Activated CD4-positive, alpha-beta memory T cell treated with anti-CD3 and anti-CD28 coated beads, Interleukin-2, amount 10 ng/mL, durations not matched to agents 7 days and 5 days (primary cell): ENCODE results near the gene INHBB. TPM values are rescaled to one million over a fixed set of nuclear protein-coding genes. Genes with fewer than 3 reads are reported as not detected.

Experiments used
- CTCF ChIA-PET: fragments of 350-600 bp; sonication (Branson Sonifier 250); formaldehyde crosslinking; loops from one replicate; lab custom pipeline; 2021; ENCODE audit warnings: antibody characterized with exemption, inconsistent platforms; lab: Charles Lee
- POLR2A ChIA-PET: fragments of 350-600 bp; sonication (Branson Sonifier 250); formaldehyde crosslinking; loops from one replicate; lab custom pipeline; 2021; ENCODE audit warnings: antibody characterized with exemption; lab: Charles Lee
- DNase-seq: peaks from one replicate; pipeline ENCODE4 v3.0.0-alpha.2; 2020
- H3K27ac Mint-ChIP-seq: one replicate; pipeline ENCODE4 v1.8.0; 2021; ENCODE audit warnings: mild to moderate bottlenecking, mixed read lengths
- H3K27me3 Mint-ChIP-seq: one replicate; pipeline ENCODE4 v1.8.0; 2021; ENCODE audit warnings: mixed read lengths
- H3K36me3 Mint-ChIP-seq: one replicate; pipeline ENCODE4 v1.8.0; 2021; ENCODE audit warnings: low read depth, mixed read lengths
- H3K4me1 Mint-ChIP-seq: one replicate; pipeline ENCODE4 v1.8.0; 2021; ENCODE audit warnings: mixed read lengths
- H3K4me3 Mint-ChIP-seq: one replicate; pipeline ENCODE4 v1.8.0; 2021; ENCODE audit warnings: mild to moderate bottlenecking, mixed read lengths
- H3K9me3 Mint-ChIP-seq: one replicate; pipeline ENCODE4 v1.8.0; 2021; ENCODE audit warnings: mixed read lengths
- total RNA-seq, 2 experiments: library from RNA; stranded (reverse); gene quantifications; one replicate each; pipeline ENCODE4 v1.2.3, GENCODE V29; 2021

Gene INHBB
- total RNA-seq, 2 experiments from 2014 or later = not detected

- CTCF ChIA-PET = interaction anchor here (0.7 kb wide), 1 partner anchor 12 kb away, joined by 3 read pairs; no protein-coding TSS in a partner anchor
- POLR2A ChIA-PET = no interaction called here
These were observed 9.2 kb downstream of the INHBB start for GRCh38 chr2:120354935-120355779.

GRCh38 chr2:120355780-120356266, 9.9 kb downstream of the INHBB start:
- ChIA-PET POLR2A (no interaction called here), CTCF (no interaction called here)
- H3K4me3 Mint-ChIP-seq = no peak overlapping the region
- peaks cover 6% of the 10 kb centered on the region for H3K27me3 Mint-ChIP-seq
- no peaks in the 10 kb centered on the region for H3K9me3 Mint-ChIP-seq
- no peak overlapping the region for H3K27ac Mint-ChIP-seq
- DNase-seq = no peak
- H3K36me3 Mint-ChIP-seq = no peaks in the 10 kb centered on the region
- no peaks in the 10 kb centered on the region for H3K4me1 Mint-ChIP-seq

More at GRCh38 chr2:120354935-120355779, 9.2 kb downstream of the INHBB start:
- Mint-ChIP-seq H3K4me1 (no peaks in the 10 kb centered on the region), H3K27me3 (peaks cover 9% of the 10 kb centered on the region), H3K4me3 (no peak overlapping the region), H3K36me3 (no peaks in the 10 kb centered on the region), H3K9me3 (no peaks in the 10 kb centered on the region), H3K27ac (no peak overlapping the region)
- DNase-seq = no peak

GRCh38 chr2:120357768-120358167, 11.8 kb downstream of the INHBB start:
- Mint-ChIP-seq H3K27me3 (peaks cover 3% of the 10 kb centered on the region), H3K36me3 (no peaks in the 10 kb centered on the region), H3K4me3 (no peak overlapping the region), H3K4me1 (no peaks in the 10 kb centered on the region), H3K27ac (no peak overlapping the region), H3K9me3 (no peaks in the 10 kb centered on the region)
- POLR2A ChIA-PET = no interaction called here
- no peak for DNase-seq
- CTCF ChIA-PET = no interaction called here

GRCh38 chr2:120358734-120359465, 13.0 kb downstream of the INHBB start:
- no peaks in the 10 kb centered on the region for H3K36me3 Mint-ChIP-seq
- no peak overlapping the region for H3K27ac Mint-ChIP-seq
- H3K4me1 Mint-ChIP-seq = no peaks in the 10 kb centered on the region
- no peak overlapping the region for H3K4me3 Mint-ChIP-seq
- DNase-seq = no peak
- ChIA-PET CTCF (no interaction called here), POLR2A (no interaction called here)
- H3K9me3 Mint-ChIP-seq = no peaks in the 10 kb centered on the region
- H3K27me3 Mint-ChIP-seq = peaks cover 3% of the 10 kb centered on the region

GRCh38 chr2:120360307-120360855, 14.4 kb downstream of the INHBB start:
- CTCF ChIA-PET = no interaction called here
- Mint-ChIP-seq H3K27me3 (peaks cover 1% of the 10 kb centered on the region), H3K4me1 (no peaks in the 10 kb centered on the region), H3K36me3 (no peaks in the 10 kb centered on the region), H3K4me3 (no peak overlapping the region), H3K9me3 (no peaks in the 10 kb centered on the region), H3K27ac (no peak overlapping the region)
- no peak for DNase-seq
- POLR2A ChIA-PET = no interaction called here

DNA sequence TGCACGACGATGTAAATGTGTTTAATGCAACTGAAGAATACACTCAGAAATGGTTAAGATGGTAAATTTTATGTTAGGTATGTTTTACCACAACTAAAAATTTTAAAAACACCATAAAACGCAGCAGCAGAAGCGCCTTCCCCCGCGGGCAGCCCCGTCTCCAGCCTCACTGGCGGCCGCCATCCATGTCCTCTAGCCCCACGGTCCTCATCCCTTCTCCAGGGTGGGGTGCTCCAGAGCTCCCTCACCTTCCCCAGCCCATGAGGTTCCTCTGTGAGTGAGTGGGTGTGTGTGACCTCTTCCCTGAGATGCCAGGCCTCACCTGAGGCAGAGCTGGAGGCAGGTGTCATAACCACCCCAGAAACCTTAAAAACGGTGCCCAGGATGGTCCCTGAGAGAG, 17.0 kb downstream of the INHBB start:
- H3K4me1 Mint-ChIP-seq = no peaks in the 10 kb centered on the region
- DNase-seq = no peak
- H3K9me3 Mint-ChIP-seq = no peaks in the 10 kb centered on the region
- CTCF ChIA-PET = no interaction called here
- POLR2A ChIA-PET = no interaction called here
- no peak overlapping the region for H3K4me3 Mint-ChIP-seq
- no peak overlapping the region for H3K27ac Mint-ChIP-seq
- H3K36me3 Mint-ChIP-seq = no peaks in the 10 kb centered on the region
- H3K27me3 Mint-ChIP-seq = peaks cover 4% of the 10 kb centered on the region

- CTCF ChIA-PET = no interaction called here
- Mint-ChIP-seq H3K4me1 (no peaks in the 10 kb centered on the region), H3K4me3 (no peak overlapping the region), H3K27me3 (peaks cover 14% of the 10 kb centered on the region), H3K9me3 (no peaks in the 10 kb centered on the region), H3K36me3 (no peaks in the 10 kb centered on the region), H3K27ac (no peak overlapping the region)
- POLR2A ChIA-PET = no interaction called here
- no peak for DNase-seq
These were observed 19.4 kb downstream of the INHBB start for GRCh38 chr2:120365236-120365793.

GRCh38 chr2:120366698-120367097, 20.8 kb downstream of the INHBB start:
- ChIA-PET CTCF (no interaction called here), POLR2A (no interaction called here)

GRCh38 chr2:120367221-120367620, 21.3 kb downstream of the INHBB start:
- ChIA-PET CTCF (no interaction called here), POLR2A (no interaction called here)
- Mint-ChIP-seq H3K9me3 (no peaks in the 10 kb centered on the region), H3K27me3 (peaks cover 19% of the 10 kb centered on the region), H3K27ac (no peak overlapping the region), H3K4me3 (no peak overlapping the region), H3K36me3 (no peaks in the 10 kb centered on the region), H3K4me1 (no peaks in the 10 kb centered on the region)
- DNase-seq = no peak

More at GRCh38 chr2:120366698-120367097, 20.8 kb downstream of the INHBB start:
- Mint-ChIP-seq H3K27ac (no peak overlapping the region), H3K9me3 (no peaks in the 10 kb centered on the region), H3K4me1 (no peaks in the 10 kb centered on the region), H3K4me3 (no peak overlapping the region), H3K27me3 (peaks cover 19% of the 10 kb centered on the region), H3K36me3 (no peaks in the 10 kb centered on the region)
- no peak for DNase-seq

DNA sequence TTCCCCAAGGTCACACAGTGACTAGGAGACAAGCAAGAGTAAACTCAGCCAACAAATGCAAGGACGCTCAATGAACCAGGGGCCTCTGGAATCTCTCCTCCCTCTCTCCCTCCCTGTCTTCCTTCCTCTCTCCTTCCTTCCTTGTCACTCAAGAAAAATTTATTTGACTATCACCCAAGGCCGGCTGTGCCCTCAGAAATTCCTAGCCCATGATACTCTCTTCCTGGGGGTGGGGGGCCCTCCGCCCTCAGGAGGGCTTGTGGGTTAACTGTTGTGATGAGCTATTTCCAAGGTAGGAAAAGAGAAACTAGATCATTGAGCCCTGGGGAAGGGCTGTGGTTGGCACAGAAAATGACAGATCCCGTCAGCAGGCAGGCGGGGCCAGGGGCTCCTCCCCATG, 21.7 kb downstream of the INHBB start:
- no peaks in the 10 kb centered on the region for H3K36me3 Mint-ChIP-seq
- no peak overlapping the region for H3K4me3 Mint-ChIP-seq
- H3K27me3 Mint-ChIP-seq = peaks cover 19% of the 10 kb centered on the region
- POLR2A ChIA-PET = no interaction called here
- no peak for DNase-seq
- no peaks in the 10 kb centered on the region for H3K4me1 Mint-ChIP-seq
- no peak overlapping the region for H3K27ac Mint-ChIP-seq
- CTCF ChIA-PET = no interaction called here
- H3K9me3 Mint-ChIP-seq = no peaks in the 10 kb centered on the region

DNA sequence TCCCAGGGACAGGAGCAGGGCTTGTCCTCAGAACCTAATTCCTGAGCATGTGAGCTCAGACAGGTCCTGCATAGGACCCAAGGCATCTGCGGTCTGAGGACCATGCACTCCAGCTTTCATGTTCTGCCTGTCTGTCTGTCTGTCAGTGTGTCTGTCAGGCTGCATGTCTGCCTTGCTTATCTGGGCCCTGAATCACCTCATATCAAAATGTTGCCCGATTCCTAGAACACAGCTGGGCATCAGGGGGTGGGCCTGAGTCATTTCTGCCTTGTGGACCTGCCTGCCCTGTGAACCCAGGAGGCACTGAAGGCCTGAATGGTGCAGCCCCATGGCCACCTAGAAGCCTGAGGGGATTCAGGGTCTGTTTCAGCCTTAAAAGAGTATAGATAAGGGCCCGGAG, 22.1 kb downstream of the INHBB start:
- Mint-ChIP-seq H3K9me3 (no peaks in the 10 kb centered on the region), H3K27me3 (peaks cover 19% of the 10 kb centered on the region), H3K36me3 (no peaks in the 10 kb centered on the region), H3K27ac (no peak overlapping the region), H3K4me3 (no peak overlapping the region), H3K4me1 (no peaks in the 10 kb centered on the region)
- ChIA-PET POLR2A (no interaction called here), CTCF (no interaction called here)
- no peak for DNase-seq

DNA sequence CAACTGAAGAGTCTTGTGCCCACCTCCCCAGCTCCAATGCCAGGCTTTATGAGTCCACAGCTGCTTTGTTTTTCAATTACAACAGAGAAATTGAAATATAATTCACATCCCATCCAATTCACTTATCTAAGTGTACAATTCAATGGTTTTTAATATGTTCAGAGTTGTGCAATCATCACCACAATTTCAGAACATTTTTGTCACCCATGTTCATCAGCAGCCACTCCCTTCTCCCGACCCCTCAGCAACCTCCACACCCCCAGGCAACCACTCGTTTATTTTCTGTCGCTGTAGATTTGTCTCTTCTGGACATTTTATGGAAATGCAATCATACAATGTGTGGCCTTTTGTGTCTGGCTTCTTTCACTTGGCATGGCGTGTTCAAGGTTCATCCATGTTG, 23.3 kb downstream of the INHBB start:
- no peak for DNase-seq
- ChIA-PET POLR2A (no interaction called here), CTCF (no interaction called here)
- no peak overlapping the region for H3K27ac Mint-ChIP-seq
- no peaks in the 10 kb centered on the region for H3K4me1 Mint-ChIP-seq
- peaks cover 19% of the 10 kb centered on the region for H3K27me3 Mint-ChIP-seq
- H3K4me3 Mint-ChIP-seq = no peak overlapping the region
- no peaks in the 10 kb centered on the region for H3K9me3 Mint-ChIP-seq
- no peaks in the 10 kb centered on the region for H3K36me3 Mint-ChIP-seq
